Erythroblast (primary cell): ENCODE data around the gene KRTAP5-4.
A peak's percentile ranks its signal among the peaks of the same experiment; 100 is the strongest.
"Not testable (repeated sequence)": the region's sequence is repeated elsewhere in the genome, so short reads cannot be mapped to it uniquely, and the experiment has no call there.

ENCODE experiments used
- DNase-seq, 2 experiments: peaks; one replicate each; lab custom pipeline; 2025; lab: John Stamatoyannopoulos, UW
- GATA1 ChIP-seq: IDR thresholded peaks from 2 replicates; pipeline ENCODE4 v1.6.1; 2011; ENCODE audit warnings: low read depth, mild to moderate bottlenecking, control low read depth, low read length, moderate library complexity
- POLR2A ChIP-seq: IDR thresholded peaks from 2 replicates; pipeline ENCODE4 v1.6.1; 2011; ENCODE audit warnings: mild to moderate bottlenecking, low read length

The KRTAP5-4 gene

GRCh38 chr11:1648653-1649420, 26.9 kb upstream of the KRTAP5-4 start:
- DNase-seq: no peak
- TF ChIP-seq POLR2A (no peak), GATA1 (no peak)

GRCh38 chr11:1647901-1648652, 26.1 kb upstream of the KRTAP5-4 start:
- no peak for DNase-seq

GRCh38 chr11:1646540-1646939, 24.6 kb upstream of the KRTAP5-4 start:
- not testable (repeated sequence) for DNase-seq

More at GRCh38 chr11:1647901-1648652, 26.1 kb upstream of the KRTAP5-4 start:
- TF ChIP-seq GATA1 (no peak), POLR2A (no peak)

- DNase-seq: no peak
- TF ChIP-seq POLR2A (no peak), GATA1 (no peak)
These were observed 23.5 kb upstream of the KRTAP5-4 start for GRCh38 chr11:1645357-1645821.

GRCh38 chr11:1644601-1645356, 22.8 kb upstream of the KRTAP5-4 start:
- TF ChIP-seq POLR2A (no peak), GATA1 (no peak)
- DNase-seq: no peak

- DNase-seq: no peak
- TF ChIP-seq POLR2A (no peak), GATA1 (no peak)
These were observed 21.3 kb upstream of the KRTAP5-4 start for GRCh38 chr11:1643146-1643690.

GRCh38 chr11:1642288-1643145, 20.6 kb upstream of the KRTAP5-4 start:
- DNase-seq: no peak
- TF ChIP-seq POLR2A (no peak), GATA1 (no peak)

- no peak for TF ChIP-seq POLR2A
- TF ChIP-seq GATA1: no peak
These were observed 19.2 kb upstream of the KRTAP5-4 start for GRCh38 chr11:1641096-1641495.

GRCh38 chr11:1640076-1640946, 18.4 kb upstream of the KRTAP5-4 start:
- TF ChIP-seq GATA1: no peak
- no peak for TF ChIP-seq POLR2A
- peak in 1 of 2 experiments; percentile 53 for DNase-seq

More at GRCh38 chr11:1641096-1641495, 19.2 kb upstream of the KRTAP5-4 start:
- no peak for DNase-seq

- no peak for DNase-seq
- TF ChIP-seq POLR2A: no peak
- no peak for TF ChIP-seq GATA1
These were observed 17.7 kb upstream of the KRTAP5-4 start for GRCh38 chr11:1639666-1640065.

GRCh38 chr11:1639102-1639620, 17.2 kb upstream of the KRTAP5-4 start:
- TF ChIP-seq GATA1 (no peak), POLR2A (no peak)
- DNase-seq: no peak
